MV-4-11 (cell line): ENCODE results near the gene KRTAP9-2.
"Not testable (repeated sequence)": the region's sequence is repeated elsewhere in the genome, so short reads cannot be mapped to it uniquely, and the experiment has no call there.

ENCODE experiments used
- DNase-seq: peaks from one replicate; lab custom pipeline; 2025; lab: John Stamatoyannopoulos, UW

KRTAP9-2 gene

DNA sequence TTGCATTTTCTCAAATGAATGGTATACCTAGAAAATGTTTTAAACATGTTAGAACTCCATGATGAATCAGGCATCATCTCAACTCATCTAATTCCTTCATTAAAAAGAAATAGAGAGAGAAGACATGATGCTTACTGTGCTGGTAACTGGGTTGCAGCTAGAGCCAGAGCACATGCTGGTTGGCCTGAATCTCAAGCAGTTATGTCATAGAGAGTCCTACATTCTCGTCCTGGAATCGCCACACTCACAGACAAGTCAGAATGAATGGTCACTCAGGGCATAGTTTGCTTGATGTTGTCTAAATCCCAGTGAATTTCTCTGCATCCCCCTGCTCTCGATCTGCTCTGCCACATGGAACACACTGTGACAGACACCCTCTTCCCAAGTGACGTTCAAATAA, 10.7 kb downstream of the KRTAP9-2 start:
- not testable (repeated sequence) for DNase-seq

DNA sequence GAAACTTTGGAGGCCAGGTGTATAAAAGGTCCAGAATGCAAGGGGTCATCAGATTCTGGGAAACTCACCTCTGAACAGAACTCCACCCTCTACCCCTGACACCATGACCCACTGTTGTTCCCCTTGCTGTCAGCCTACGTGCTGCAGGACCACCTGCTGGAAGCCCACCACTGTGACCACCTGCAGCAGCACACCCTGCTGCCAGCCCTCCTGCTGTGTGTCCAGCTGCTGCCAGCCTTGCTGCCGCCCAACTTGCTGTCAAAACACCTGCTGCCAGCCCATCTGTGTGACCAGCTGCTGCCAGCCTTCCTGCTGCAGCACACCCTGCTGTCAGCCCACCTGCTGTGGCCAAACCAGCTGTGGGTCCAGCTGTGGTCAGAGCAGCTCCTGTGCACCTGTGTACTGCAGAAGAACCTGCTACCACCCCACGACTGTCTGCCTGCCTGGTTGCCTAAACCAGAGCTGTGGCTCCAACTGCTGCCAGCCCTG, 11.5 kb downstream of the KRTAP9-2 start, which contains the start of gene KRTAP9-8:
TSS of gene KRTAP9-8 (plus strand) at position 51 of the 489 bp plus-strand sequence. CDS start at position 104, 53 bp downstream.
- DNase-seq, result not testable (repeated sequence)

DNA sequence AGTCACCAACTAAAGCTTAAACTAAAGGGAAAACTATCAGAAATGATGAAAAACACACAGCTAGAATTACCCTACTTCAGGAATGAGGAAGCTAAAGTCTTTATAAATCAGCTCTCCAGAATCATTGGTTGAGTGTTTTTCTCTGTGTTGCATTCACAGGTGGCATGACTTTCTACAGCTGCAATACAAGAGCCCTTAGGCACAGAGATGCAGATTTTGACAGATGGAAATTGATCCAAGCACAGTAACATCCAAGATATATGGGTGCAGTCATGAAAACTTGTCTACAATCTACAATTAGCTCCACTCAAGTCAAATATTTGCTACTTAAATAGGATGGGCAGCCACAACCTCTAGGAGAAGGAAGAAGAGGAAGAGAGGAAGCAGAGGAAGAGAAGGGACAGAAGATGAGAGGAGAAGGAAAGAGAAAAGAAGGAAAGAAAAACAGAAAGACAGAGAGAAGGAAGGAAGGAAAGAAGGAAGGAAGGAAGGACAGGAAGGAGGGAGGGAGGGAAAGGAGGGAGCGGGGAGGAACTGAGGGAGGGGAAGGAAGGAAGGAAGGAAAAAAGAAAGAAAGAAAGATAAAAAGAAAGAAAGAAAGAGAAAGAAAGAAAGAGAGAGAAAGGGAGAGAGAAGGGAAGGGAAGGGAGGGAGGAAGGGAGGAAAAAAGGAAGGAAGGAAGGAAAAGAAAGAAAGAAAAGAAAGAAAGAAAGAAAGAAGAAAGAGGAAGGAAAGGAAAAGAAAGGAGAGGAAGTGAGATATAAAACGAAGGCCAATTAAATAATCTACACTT, 20.7 kb downstream of the KRTAP9-2 start:
- DNase-seq, result not testable (repeated sequence)

DNA sequence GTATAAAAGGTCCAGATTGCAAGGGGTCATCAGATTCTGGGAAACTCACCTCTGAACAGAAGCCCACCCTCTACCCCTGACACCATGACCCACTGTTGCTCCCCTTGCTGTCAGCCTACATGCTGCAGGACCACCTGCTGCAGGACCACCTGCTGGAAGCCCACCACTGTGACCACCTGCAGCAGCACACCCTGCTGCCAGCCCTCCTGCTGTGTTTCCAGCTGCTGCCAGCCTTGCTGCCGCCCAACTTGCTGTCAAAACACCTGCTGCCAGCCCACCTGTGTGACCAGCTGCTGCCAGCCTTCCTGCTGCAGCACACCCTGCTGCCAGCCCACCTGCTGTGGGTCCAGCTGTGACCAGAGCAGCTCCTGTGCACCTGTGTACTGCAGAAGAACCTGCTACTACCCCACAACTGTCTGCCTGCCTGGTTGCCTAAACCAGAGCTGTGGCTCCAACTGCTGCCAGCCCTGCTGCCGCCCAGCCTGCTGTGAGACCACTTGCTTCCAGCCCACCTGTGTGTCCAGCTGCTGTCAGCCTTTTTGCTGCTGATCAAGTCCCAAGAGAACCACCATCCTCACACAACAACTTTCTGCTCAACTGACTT, 23.3 kb downstream of the KRTAP9-2 start, which contains the start of gene KRTAP9-4:
TSS of gene KRTAP9-4 (plus strand) at position 51 of the 604 bp plus-strand sequence. CDS start at position 85, 34 bp downstream.
- not testable (repeated sequence) for DNase-seq

DNA sequence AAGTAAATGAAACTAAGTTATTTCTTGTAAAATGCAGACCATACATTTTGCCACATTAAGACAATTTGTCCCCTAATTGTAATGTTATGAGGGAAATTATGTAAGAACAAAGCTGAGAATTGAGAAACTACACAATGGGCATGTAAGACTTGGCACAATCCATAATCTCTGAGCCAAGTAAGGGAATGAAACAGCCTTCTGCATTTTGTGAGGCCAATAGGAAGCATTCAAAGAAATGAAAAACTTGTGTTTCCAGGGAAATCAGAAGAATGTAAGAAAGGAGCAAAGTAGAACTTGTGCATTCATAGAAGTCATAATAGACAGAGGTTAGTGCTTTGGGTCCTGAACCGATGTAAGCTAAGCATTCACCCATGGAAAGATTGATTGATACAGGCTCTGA, 24.8 kb downstream of the KRTAP9-2 start:
- no peak for DNase-seq

DNA sequence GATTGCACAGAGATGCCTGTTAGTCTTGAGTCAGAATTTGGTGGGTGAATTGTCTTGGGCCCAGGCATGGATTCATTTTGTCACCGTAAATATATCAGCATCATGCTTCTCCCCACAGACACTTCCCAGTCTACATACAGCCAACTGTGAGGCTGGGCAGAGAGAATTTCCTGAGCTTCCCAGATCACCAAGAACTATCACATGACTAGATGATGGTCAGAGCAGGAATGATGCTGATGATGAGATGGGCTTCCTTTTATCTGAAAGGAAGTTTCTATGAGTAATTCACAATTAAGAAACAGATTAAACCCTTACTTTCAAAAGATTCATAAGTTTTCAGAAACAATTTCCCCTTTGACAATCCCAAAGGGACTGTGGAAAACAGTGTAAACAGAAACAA, 28.4 kb downstream of the KRTAP9-2 start:
- DNase-seq, result no peak

- DNase-seq, result not testable (repeated sequence)
Observed at GRCh38 chr17:41255381-41256290, 29.2 kb downstream of the KRTAP9-2 start, which contains the start of gene KRTAP9-9. KRTAP9-9 (plus strand) TSS chr17:41255384.

DNA sequence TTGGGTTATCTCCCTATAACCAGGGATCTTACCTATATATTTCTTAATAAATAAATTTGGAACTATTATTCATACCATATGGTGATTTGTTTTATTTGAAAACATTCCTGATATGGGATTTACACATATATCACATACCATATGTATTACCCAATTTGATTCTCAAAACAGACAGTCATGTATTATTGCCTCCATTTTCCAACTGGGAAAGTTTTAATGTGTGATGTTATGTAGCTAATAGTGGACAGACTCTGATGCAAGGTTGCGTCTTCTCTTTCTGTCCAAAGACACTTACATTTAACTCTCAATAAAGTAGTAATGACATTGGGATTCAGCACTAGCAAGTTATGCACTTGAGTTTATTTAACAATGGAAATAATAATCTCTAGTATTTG, 29.8 kb downstream of the KRTAP9-2 start:
- no peak for DNase-seq

GRCh38 chr17:41258406-41258805, 32.0 kb downstream of the KRTAP9-2 start:
- no peak for DNase-seq

DNA sequence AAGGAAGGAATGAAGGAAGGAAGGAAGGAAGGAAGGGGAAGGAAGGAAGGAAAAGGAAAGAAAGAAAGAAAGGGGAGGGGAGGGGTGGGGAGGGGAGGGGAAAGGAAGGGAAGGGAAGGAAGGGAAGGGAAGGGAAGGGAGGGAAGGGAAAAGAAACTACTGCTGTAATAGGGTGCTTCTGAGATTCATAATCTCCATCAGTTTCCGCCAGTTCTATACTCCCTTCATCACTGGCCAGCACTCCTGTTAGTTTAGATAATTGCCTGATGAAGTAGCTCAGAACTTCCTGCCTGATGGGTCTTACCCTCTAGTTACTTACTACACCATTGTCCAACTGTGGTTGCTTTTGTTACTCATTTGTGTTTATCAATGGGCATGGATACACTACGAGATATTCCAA, 36.8 kb downstream of the KRTAP9-2 start:
- no peak for DNase-seq

DNA sequence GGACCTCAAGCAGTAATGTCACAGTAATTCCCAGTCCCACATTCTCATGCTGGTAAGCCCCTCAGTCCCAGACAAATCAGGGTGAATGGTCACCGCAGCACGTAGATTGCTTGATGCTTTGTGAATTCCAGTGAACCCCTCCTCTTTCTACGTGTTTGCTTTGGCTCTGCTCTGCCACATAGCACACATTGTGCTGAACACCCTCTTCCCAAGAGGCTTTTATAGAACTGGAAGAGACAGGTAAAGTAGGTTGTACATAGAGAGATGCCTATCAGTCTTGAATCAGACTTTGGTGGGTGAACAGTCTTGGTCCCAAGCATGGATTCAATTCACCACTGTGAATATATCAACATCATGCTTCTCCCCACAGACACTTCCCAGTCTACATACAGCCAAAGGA, 38.2 kb downstream of the KRTAP9-2 start:
- DNase-seq, result no peak

DNA sequence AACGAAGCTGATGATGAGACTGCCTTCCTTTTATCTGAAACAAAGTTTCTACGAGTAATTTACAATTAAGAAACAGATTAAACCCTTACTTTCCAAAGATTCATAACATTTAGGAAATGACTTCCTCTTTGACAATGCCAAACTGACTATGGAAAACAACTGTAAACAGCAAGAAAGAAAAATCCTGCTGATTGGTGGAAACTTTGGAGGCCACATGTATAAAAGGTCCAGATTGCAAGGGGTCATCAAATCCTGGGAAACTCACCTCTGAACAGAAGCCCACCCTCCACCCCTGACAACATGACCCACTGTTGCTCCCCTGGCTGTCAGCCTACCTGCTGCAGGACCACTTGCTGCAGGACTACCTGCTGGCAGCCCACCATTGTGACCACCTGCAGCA, 38.6 kb downstream of the KRTAP9-2 start, which contains the start of gene KRTAP9-6:
TSS of gene KRTAP9-6 (plus strand) at position 301 of the 400 bp plus-strand sequence. CDS start at position 301, 0 bp downstream.
- no peak for DNase-seq

- peak; percentile 52 for DNase-seq
Observed at GRCh38 chr17:41267711-41268110, 41.3 kb downstream of the KRTAP9-2 start.

DNA sequence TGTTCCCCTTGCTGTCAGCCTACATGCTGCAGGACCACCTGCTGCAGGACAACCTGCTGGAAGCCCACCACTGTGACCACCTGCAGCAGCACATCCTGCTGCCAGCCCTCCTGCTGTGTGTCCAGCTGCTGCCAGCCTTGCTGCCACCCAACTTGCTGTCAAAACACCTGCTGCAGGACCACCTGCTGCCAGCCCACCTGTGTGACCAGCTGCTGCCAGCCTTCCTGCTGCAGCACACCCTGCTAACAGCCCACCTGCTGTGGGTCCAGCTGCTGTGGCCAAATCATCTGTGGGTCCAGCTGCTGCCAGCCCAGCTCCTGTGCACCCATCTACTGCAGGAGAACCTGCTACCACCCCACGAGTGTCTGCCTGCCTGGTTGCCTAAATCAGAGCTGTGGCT, 44.9 kb downstream of the KRTAP9-2 start:
- not testable (repeated sequence) for DNase-seq

DNA sequence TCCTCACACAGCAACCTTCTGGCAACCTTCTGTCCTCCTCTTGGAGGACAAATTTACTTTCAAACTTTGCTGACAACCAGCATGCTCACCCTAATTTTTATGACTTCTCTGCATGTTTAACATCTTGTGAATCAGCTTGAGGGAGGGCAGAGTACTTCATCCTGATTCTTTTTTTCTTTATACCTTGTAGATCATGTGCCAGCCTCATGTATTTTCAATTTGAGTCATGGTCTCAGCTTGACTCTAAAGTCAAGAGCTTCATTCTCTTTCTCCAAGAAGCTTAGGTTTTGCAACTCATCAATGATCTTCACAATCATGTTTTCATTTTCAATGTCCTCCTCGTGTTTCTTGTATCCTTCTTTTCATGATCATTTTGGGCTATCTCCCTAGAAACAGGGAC, 45.4 kb downstream of the KRTAP9-2 start:
- DNase-seq, result no peak

DNA sequence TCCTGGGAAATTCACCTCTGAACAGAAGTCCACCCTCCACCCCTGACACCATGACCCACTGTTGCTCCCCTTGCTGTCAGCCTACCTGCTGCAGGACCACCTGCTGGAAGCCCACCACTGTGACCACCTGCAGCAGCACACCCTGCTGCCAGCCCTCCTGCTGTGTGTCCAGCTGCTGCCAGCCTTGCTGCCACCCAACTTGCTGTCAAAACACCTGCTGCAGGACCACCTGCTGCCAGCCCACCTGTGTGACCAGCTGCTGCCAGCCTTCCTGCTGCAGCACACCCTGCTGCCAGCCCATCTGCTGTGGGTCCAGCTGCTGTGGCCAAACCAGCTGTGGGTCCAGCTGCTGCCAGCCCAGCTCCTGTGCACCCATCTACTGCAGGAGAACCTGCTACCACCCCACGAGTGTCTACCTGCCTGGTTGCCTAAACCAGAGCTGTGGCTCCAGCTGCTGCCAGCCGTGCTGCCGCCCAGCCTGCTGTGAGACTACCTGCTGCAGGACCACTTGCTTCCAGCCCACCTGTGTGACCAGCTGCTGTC, 49.3 kb downstream of the KRTAP9-2 start, which contains the start of gene KRTAP9-7:
TSS of gene KRTAP9-7 (plus strand) at position 51 of the 543 bp plus-strand sequence. CDS start at position 51, 0 bp downstream.
- not testable (repeated sequence) for DNase-seq
